GM11168 (cell line): ENCODE results near the gene PKHD1.

Experiments
- in situ Hi-C: fragments of 300-500 bp; cut with MboI; formaldehyde crosslinking; loops from one replicate; pipeline ENCODE4 v1.12.0; 2022; ENCODE audit warnings: low sequenced_read_pairs; ENCODE audit not compliant: unreplicated experiment

PKHD1 gene

GRCh38 chr6:51839726-51840374 lies 247.6 kb downstream of the PKHD1 start:
- in situ Hi-C loops: no loop called here

DNA sequence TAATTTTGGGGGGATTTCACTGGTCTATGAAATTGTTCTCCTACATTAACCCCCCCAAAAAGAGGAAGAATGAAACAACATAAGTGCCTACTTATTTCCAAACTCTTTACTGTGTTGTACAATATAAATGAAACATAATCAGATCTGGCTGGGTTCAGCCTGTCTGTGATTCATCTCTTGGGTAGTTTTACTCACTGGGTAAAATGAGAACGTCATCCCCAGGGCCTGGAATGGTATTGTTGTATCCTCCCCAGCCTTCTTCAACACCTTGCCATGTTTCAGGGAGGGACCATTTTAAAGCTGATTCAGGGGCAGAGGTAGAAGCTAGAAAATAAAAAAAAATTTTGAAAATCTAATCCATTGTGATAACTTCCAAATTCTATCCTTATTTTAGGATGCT lies 256.7 kb downstream of the PKHD1 start:
- in situ Hi-C loops: no loop called here

GRCh38 chr6:51827580-51827979 lies 259.8 kb downstream of the PKHD1 start:
- in situ Hi-C loops: no loop called here

GRCh38 chr6:51824940-51825339 lies 262.5 kb downstream of the PKHD1 start:
- in situ Hi-C loops: no loop called here

- in situ Hi-C loops: no loop called here
Measured at GRCh38 chr6:51820555-51820954, 266.9 kb downstream of the PKHD1 start.

DNA sequence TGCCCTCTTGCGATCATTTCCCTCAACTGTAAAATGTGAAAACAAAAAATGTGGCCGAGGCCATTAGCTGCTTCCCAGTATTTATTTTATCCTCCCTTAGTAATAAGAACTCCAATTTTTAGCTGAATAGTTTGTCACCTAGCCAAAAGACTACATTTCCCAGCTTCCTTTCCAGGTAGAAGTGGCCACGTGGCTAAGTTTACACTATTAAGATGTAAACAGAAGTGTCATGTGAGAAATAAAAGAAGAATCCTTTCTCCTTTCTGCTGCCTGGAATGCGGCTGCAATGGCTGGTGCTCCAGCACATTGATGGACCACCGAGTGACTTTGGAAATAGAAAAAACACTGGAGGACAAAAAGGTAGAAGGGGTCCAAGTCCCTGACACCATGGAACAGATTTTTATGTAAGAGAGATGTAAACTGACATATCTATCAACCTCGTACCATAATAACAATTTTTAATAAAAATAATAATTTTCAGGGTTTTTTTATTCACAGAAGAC lies 268.8 kb downstream of the PKHD1 start:
- in situ Hi-C loops: no loop called here

DNA sequence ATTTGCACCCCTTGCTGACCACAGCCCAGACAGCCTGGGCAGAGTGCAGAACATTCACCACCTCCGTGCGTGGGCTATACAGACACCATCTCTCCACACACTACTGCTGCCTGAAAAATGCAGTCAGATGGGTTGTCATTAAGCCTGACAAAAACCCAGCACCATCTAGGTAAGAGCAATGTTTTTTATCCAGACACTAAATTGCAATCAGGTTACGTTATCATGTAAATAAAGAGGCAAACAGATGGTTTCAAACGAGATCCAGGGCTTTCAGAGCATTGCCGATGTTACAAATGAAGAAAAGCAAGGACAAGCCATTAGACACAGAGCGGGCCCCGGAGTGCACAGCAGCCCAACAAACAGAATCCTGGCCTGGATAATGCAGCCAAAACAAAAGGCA lies 269.6 kb downstream of the PKHD1 start:
- in situ Hi-C loops: no loop called here

DNA sequence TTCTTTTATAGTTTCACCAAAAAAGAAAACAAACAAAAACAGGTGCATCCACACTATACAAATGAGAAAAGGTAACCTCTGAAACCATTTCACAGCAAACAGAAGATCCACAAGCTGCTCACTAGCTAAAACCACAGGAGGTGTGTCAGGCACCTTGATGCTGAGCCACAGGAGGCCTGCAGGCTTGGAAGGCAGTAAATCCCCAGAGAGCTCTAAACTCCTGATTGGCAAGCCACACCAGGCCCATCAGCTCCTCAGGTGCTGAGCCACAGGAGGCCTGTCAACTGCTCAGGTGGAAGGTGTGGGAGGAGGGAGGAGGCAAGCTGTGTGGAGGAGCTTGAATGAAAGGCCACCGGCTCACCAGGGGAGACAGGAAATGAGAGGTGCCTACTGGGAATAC lies 273.0 kb downstream of the PKHD1 start:
- in situ Hi-C loops: no loop called here

- in situ Hi-C loops: no loop called here
Measured at GRCh38 chr6:51813904-51814303, 273.5 kb downstream of the PKHD1 start.

GRCh38 chr6:51812231-51812630 lies 275.2 kb downstream of the PKHD1 start:
- in situ Hi-C loops: no loop called here

DNA sequence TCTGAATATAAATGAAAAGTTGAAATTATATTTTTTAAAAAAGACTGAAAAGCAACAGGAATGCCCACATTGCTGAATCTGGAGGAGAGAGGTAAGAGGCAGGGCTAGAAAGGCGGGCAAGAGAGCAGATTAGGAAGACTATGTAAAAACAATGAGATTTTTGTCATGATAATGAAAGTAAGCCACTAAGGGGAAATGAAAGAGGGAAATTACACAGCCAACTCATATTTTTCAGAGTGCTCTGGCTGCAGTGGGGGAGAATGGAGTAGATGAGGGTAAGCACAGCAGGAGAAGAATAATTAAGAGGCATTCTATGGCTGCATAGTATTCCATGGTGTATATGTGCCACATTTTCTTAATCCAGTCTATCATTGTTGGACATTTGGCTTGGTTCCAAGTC lies 281.9 kb downstream of the PKHD1 start:
- in situ Hi-C loops: no loop called here

GRCh38 chr6:51800603-51801002 lies 286.8 kb downstream of the PKHD1 start:
- in situ Hi-C loops: no loop called here

DNA sequence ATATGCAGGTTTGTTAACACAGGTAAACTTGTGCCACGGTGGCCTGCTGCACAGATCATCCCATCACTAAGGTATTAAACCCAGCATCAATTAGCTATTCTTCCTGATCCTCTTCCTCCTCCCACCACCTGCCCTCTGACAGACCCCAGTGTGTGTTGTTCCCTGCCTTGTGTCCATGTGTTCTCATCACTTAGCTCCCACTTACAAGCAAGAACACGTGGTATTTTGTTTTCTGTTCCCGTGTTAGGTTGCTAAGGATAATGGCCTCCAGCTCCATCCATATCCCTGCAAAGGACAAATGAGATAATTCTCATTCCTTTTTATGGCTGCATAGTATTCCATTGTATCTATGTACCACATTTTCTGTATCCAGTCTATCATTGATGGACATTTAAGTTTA lies 294.0 kb downstream of the PKHD1 start:
- in situ Hi-C loops: no loop called here

- in situ Hi-C loops: no loop called here
Measured at GRCh38 chr6:51792273-51793030, 295.0 kb downstream of the PKHD1 start.

DNA sequence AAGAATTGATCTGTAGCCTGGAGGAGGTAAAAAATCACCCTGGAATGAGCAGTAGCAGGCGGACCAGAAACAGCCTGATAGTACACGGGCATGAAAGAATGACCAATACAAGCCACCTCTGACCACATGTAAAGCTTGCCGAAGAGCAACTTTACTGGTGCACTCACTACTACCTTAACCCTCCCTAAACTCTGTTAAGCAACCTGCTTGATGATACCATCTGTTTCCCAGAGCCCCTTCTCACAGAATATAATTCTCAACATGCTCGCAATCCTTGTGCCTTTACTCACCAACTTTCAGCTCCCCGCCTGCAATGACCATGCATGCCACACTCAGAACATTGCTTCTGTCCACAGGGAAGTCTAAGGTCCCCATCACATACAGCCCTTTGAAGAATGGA lies 296.5 kb downstream of the PKHD1 start:
- in situ Hi-C loops: no loop called here

DNA sequence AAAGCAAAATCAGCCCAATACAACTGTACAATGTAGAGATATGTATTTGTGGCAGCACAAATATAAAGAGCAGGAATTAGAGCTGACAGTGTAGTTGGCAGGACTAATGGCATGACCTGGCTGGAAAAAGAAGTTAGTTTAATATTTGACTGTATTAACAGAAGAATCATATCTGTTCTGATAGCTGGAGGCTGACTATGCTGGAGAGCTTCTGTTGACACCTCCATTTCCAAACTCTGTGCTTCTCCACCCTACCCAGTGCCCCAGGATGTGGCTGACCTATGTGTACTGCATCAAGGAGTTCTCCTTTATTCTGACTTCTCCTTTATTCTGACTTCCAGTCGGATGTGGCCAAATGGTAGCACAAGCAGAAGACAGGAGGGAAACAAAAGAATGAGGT lies 299.3 kb downstream of the PKHD1 start:
- in situ Hi-C loops: no loop called here

- in situ Hi-C loops: no loop called here
Measured at GRCh38 chr6:51778666-51779065, 308.7 kb downstream of the PKHD1 start.

GRCh38 chr6:51777618-51778017 lies 309.8 kb downstream of the PKHD1 start:
- in situ Hi-C loops: no loop called here

GRCh38 chr6:51775942-51776860 lies 311.2 kb downstream of the PKHD1 start:
- in situ Hi-C loops: no loop called here

- in situ Hi-C loops: no loop called here
Measured at GRCh38 chr6:51768087-51768486, 319.3 kb downstream of the PKHD1 start.

DNA sequence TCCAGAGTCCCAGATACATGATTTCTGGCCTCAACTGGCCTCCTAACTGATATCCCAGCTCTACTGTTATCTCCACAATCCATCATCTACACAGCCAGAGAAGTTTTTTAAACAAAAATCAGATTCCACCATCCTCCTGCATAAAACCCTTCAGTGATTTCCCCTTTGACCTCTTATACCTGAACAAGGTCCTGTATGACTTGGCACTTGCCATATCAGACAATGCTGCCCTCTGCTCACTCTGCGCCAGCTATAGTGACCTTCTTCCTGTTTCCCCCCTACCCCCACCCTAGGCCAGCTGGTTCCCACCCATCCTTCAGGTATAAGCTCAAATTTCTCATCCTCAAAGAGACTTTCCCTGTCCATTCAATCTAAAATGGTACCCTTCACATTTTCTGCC lies 322.2 kb downstream of the PKHD1 start:
- in situ Hi-C loops: no loop called here
